ENCODE data around the gene ARMC2.

Gene ARMC2

GRCh38 chr6:109002882-109003281, 154.7 kb downstream of the ARMC2 start:
- TF ChIP-seq CTCF (IDR thresholded peaks at IDR 0.05; ENCODE audit: low read depth, low read length, missing control alignments) = no peak
- no peak for DNase-seq (ENCODE audit: low read depth)
- no peak overlapping the region for H3K4me3 ChIP-seq (ENCODE audit: low read depth, low read length)

DNA sequence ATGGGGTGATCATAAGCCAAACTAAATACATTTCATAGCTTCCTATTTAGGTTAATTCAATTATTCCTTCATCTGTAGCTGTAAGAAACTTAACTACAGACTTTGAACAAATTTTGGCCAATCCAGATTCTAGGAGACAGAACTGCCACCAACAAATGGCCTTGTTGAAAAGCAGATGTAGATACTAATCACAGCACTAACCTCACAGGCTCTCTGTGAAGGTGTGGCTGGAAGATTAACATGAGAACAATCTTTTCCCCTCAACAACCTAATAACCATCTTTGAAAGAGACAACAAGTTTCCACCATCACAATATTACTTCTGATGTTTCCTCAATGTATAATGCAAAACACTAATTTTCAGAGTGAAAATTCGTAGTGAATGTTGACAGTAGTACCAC, 158.6 kb downstream of the ARMC2 start:
- no peak for DNase-seq (ENCODE audit: low read depth)
- H3K4me3 ChIP-seq (ENCODE audit: low read depth, low read length) = no peak overlapping the region
- TF ChIP-seq CTCF (IDR thresholded peaks at IDR 0.05; ENCODE audit: low read depth, low read length, missing control alignments) = no peak

GRCh38 chr6:109007521-109007920, 159.3 kb downstream of the ARMC2 start:
- no peak for DNase-seq (ENCODE audit: low read depth)
- no peak overlapping the region for H3K4me3 ChIP-seq (ENCODE audit: low read depth, low read length)
- TF ChIP-seq CTCF (IDR thresholded peaks at IDR 0.05; ENCODE audit: low read depth, low read length, missing control alignments) = no peak

GRCh38 chr6:109008054-109008453, 159.8 kb downstream of the ARMC2 start:
- no peak for DNase-seq (ENCODE audit: low read depth)
- H3K4me3 ChIP-seq (ENCODE audit: low read depth, low read length) = no peak overlapping the region
- TF ChIP-seq CTCF (IDR thresholded peaks at IDR 0.05; ENCODE audit: low read depth, low read length, missing control alignments) = no peak

DNA sequence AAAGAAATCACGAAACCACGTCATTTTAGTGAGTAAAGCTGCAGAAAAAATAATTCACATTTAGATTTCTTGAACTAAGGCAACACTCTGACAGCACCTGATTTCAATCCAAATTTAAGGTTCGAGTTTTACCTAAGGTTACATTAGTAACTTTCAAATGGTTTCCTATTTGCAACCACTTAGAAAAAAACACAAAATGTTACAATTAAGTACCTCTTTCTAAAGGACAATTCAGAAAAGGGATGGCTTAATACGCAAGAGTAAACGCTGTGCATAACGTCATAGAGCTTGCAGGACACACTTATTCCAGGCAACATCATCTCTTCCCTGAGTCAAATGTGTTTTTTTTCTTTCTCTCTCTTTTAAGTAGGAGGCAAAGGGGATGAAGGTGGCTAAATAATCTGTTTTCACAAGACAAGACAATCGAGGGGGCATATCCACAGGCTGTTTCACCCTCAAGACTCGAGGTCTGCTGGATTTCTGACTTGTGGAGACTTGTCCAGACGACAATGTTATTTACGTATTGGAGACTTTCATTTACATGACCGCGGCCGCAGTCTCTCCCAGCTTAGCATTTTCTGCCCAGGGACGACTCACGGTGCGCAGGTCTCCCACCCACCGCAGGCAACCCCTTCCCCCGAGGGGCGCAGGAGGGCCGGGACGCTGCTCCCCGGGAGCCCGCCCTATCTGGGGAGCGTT, 160.5 kb downstream of the ARMC2 start:
- DNase-seq (ENCODE audit: low read depth) = no peak
- no peak for TF ChIP-seq CTCF (IDR thresholded peaks at IDR 0.05; ENCODE audit: low read depth, low read length, missing control alignments)
- peak overlapping the region; percentile 64 for H3K4me3 ChIP-seq (ENCODE audit: low read depth, low read length)

- DNase-seq (ENCODE audit: low read depth) = peak; percentile 27
- TF ChIP-seq CTCF (IDR thresholded peaks at IDR 0.05; ENCODE audit: low read depth, low read length, missing control alignments) = no peak
- H3K4me3 ChIP-seq (ENCODE audit: low read depth, low read length) = peak overlapping the region; percentile 64
These were observed 161.2 kb downstream of the ARMC2 start for GRCh38 chr6:109009236-109009961.
